GM21528 (cell line): ENCODE measurements around the gene SMIM13.
"Not testable (repeated sequence)": the region's sequence is repeated elsewhere in the genome, so short reads cannot be mapped to it uniquely, and the experiment has no call there.

Experiments used
- ATAC-seq: cut with Tn5 transposase; IDR thresholded peaks from one replicate; pipeline ENCODE4 v1.9.1; 2021; ENCODE audit warnings: mild to moderate bottlenecking, moderate library complexity; ENCODE audit not compliant: unreplicated experiment, low FRiP score

SMIM13 gene

GRCh38 chr6:11115808-11116536, 22.3 kb downstream of the SMIM13 start:
- ATAC-seq: not testable (repeated sequence)

- ATAC-seq: no peak
Observed at GRCh38 chr6:11120271-11121005, 26.8 kb downstream of the SMIM13 start.

- ATAC-seq: no peak
Observed at GRCh38 chr6:11121851-11122250, 28.2 kb downstream of the SMIM13 start.

- no peak for ATAC-seq
Observed at GRCh38 chr6:11122380-11122779, 28.7 kb downstream of the SMIM13 start.

DNA sequence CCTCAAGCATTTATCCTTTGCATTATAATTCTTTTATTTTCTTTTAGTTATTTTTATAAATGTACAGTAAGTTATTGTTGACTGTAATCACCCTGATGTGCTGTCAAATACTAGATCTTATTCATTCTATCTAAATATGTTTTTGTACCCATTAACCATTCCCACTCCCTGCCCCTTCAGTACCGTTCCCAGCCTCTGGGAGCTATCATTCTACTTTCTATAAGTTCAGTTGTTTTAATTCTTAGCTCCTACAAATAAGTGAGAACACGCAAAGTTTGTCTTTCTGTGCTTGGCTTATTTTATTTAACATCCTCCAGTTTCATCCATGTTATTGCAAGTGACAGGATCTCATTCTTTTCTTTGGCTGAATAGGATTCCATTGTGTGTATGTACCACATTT, 30.3 kb downstream of the SMIM13 start:
- ATAC-seq: no peak

DNA sequence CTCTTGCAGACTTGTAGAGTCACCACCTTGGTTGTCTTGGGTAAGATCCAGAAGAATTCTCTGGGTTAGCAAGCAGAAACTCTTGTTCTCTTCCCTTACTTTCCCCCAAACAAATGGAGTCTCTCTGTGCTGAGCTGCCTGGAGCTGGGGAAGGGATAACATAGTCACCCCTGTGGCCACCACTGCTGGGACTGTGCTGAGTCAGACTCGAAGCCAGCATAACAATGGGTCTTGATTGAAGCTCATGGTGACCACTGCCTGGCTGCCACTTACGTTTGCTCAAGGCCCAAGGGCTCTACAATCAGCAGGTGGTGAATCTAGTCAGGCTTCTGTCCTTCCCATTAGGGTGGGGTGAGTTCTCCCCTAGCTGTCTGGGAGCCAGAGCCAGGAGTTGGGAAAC, 33.2 kb downstream of the SMIM13 start:
- no peak for ATAC-seq

DNA sequence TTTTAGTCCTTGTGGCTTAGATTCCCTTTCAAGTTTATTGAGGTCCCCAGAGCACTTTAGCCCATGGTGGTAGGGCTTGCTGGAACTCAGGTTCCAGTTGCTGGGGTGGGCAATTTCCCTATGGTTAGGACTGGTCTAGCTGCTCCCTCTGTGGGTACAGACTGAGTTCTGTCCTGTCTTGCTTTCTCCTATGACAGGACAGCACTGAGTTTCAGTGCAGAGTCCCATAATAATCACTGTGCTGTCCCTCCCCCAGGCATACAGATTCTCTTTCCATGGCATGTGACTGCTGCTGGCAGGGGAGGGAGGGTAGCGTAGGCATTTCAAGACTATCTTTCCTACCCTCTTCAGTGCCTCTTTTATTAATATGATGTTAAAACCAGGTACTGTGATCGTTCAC, 35.0 kb downstream of the SMIM13 start:
- ATAC-seq: no peak

GRCh38 chr6:11129908-11130565, 36.4 kb downstream of the SMIM13 start:
- no peak for ATAC-seq

DNA sequence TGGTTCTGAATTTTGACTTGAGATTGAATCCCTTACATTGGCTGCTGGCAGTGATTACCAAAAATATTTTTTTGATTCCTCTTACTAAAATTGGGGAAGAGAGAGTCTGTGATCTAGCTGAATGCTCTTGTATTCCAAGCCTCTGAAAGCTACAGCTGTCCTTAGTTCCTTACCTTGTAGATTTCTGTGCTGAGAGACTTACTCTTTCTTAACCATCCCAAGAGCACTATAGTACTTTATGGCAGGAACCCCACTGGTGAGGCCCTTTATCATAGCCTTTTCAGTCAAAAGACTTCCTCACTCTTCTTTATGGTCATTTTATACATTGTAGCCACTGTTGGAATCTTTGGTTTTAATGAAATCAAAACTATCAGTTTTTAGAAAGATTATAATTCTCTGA, 37.0 kb downstream of the SMIM13 start:
- no peak for ATAC-seq

GRCh38 chr6:11132194-11132888, 38.7 kb downstream of the SMIM13 start:
- ATAC-seq: no peak

GRCh38 chr6:11133281-11133680, 39.6 kb downstream of the SMIM13 start:
- no peak for ATAC-seq

GRCh38 chr6:11136809-11137208, 43.2 kb downstream of the SMIM13 start:
- ATAC-seq: no peak

DNA sequence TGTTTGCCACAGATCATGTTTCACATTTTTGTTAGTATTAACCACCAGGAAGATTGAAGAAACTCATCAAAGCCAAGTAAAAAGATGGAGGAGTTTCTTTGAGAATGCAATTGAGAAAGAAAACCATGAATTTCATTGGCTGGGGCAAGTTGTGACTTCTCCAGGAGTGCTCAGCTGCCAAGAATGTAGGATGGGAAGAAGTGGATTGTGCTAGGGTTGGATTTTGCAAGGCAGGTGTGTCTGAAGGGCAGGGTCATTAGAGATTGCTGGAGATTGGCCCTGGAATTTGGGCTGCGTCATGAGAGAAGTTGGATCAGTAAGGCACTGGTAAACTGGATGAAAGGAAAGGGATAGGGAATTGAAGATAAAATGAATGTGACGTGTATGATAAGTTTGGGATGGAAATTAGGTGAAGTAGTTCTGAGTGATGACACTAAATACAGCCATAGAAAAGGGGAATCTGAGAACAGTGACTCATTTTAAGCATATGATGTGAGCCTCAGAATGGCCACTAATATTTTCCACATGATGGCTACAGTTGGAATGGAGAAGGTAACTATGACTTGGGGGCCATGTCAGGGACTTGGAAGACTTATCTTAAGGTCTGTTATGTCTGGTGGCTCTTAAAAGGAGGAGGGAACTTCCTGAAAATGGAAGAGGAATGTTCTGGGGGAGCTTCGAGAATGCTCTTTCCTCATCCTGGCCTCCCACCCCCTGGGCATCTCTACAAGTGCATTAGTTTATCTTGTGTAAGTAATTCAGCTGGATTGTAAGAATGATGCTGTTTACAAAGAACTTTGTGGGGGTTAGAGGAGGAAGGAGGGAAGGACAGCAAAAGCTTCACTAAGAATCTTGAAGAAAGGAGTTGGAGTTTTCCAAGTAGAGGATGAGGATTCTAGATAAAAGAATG, 45.7 kb downstream of the SMIM13 start:
- no peak for ATAC-seq

DNA sequence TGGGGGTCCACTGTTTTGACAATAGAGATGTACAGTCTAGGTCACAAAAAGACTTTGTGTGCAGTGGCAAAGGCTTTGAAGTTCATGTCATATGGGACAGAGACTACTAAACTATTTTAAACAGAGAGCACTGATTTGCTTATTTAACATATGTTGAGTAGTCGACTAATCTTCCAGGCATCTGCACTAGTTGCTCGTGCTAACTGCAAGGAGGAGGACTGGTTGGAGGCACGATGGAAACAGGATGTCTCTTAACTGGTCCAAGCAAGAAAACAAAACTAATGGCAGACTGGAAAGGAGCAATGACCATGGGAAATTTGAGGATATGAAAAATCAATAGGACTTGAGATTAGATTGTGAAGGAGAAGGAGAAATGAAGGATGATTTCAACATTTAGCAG, 46.4 kb downstream of the SMIM13 start:
- ATAC-seq: no peak

- no peak for ATAC-seq
Observed at GRCh38 chr6:11141295-11141694, 47.7 kb downstream of the SMIM13 start.

DNA sequence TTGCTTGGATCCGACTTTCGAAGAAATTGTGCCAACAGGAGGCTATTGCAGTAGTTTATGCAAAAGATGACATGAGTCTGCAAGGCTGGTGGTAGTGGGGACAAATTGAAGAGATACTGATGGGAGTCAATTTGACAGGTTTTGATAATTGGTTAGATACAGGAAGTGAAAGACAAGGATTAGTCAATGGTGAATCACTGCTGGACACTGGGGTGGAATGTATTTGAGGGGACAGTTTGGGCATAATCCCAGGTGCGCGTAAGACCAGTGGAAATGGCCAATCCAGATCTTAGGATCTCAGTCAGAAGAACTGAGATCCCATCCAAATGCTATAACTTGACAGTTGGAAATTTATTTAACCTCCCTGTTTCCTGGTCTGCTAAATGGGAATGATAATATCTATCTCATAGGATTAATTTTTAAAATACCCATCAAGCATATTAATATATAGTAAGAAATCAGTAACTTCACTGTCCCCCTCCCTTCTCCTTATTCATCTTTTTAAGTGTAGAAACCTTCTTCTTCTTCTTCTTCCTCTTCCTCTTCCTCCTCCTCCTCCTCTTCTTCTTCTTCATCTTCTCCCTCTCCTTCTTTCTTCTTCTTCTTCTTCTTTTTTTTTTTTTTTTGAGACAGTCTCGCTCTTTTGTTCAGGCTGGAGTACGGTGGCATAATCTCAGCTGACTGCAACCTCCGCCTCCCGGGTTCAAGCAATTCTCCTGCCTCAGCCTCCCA, 48.8 kb downstream of the SMIM13 start:
- no peak for ATAC-seq

DNA sequence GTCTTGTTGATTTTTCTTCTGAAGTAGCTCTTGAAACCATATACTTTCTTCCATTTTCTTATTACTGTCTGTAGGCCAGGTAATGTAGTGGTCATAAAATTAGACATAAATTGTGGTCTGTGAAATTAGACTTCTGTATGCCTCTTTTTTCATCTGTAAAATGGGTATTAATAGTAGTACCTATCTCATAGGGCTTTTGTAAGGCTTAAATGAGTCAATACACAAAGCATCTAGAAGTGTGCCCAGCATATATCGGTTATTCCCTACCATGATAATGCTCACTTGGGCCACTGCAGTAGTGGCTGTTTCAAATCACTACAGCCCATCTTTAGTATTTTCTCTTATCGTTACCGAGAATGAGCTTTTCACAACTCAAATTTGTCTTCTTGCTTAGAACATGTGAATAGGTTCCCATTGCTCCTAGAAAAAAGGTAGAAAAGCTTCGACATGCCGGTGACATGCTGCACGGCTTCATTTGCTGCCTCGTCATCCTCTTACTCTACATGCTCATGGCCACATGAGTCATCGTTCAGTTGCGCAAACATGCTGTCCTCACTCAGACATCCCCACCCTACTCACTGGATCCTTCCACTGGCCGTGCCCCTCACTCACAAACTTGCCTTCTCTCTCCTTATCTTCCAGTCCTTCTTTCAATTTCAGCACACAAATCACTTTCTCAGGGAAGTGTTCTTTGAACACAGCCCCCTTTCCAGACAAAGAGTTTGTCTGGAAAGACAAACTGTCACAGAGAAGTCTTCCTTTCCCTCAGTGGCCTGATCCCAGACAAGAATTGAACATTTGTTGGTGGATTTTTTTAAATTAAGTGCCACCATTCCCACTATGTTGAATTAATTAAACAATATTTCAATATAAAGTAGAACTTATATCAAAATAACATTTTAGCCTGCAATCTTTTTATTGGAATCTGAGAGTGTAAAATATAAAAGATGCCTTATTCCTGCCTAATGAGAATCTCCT, 50.0 kb downstream of the SMIM13 start:
- ATAC-seq: no peak

DNA sequence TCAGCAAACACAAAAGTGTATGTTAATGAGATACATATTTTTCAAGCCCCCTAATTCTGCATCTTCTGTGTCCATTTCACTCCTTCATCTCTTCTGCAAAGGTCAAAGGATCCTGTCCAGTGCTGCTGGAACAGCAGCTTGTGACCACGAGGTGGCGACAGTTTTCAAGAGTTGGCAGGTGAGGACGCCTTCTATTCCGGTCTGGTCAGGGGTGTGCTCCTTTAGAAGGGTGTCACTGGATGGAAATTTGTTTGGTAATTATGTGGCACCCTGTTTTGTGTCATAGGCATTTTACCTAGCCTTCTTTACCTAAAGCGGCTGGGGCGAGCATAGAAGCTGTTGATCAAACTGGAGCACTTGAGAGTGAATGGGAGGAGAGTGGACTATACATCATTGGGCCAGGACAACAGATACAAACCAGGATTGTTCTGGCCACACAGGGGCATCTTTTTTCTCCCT, 50.8 kb downstream of the SMIM13 start:
- ATAC-seq: no peak
